GM19452 (cell line): ENCODE measurements around the gene CDKN2D.

ENCODE experiments used
- ATAC-seq: cut with Tn5 transposase; IDR thresholded peaks from one replicate; pipeline ENCODE4 v1.9.1; 2021; ENCODE audit not compliant: unreplicated experiment

The CDKN2D gene

GRCh38 chr19:10568826-10569651, at the start of gene CDKN2D:
Gene CDKN2D, minus strand, starts transcription at chr19:10568979. Its CDS starts 326 bp downstream, at chr19:10568653.
- ATAC-seq, result peak; percentile 59

- no peak for ATAC-seq
Observed at GRCh38 chr19:10617409-10618121, 48.8 kb upstream of the CDKN2D start.

GRCh38 chr19:10615429-10616023, 46.7 kb upstream of the CDKN2D start:
- no peak for ATAC-seq

GRCh38 chr19:10612499-10613119, 43.8 kb upstream of the CDKN2D start:
- no peak for ATAC-seq

- ATAC-seq, result no peak
Observed at GRCh38 chr19:10611907-10612306, 43.1 kb upstream of the CDKN2D start.

- peak; percentile 8 for ATAC-seq
Observed at GRCh38 chr19:10604460-10604980, 35.7 kb upstream of the CDKN2D start.

GRCh38 chr19:10603873-10604459, 35.2 kb upstream of the CDKN2D start:
- ATAC-seq, result peak; percentile 22

- ATAC-seq, result peak; percentile 44
Observed at GRCh38 chr19:10603084-10603872, 34.5 kb upstream of the CDKN2D start.

GRCh38 chr19:10602330-10603083, 33.7 kb upstream of the CDKN2D start:
- peak; percentile 52 for ATAC-seq

- no peak for ATAC-seq
Observed at GRCh38 chr19:10601999-10602329, 33.2 kb upstream of the CDKN2D start.

GRCh38 chr19:10600149-10600548, 31.4 kb upstream of the CDKN2D start:
- ATAC-seq, result no peak

- ATAC-seq, result peak; percentile 53
Observed at GRCh38 chr19:10593820-10594637, 25.2 kb upstream of the CDKN2D start.

GRCh38 chr19:10593148-10593547, 24.4 kb upstream of the CDKN2D start:
- no peak for ATAC-seq

- no peak for ATAC-seq
Observed at GRCh38 chr19:10587839-10588150, 19.0 kb upstream of the CDKN2D start.

- no peak for ATAC-seq
Observed at GRCh38 chr19:10587022-10587838, 18.5 kb upstream of the CDKN2D start, which contains the start of gene AP1M2. Gene AP1M2, minus strand, starts transcription at chr19:10587312. Its CDS starts 81 bp downstream, at chr19:10587231.

- no peak for ATAC-seq
Observed at GRCh38 chr19:10586396-10586795, 17.6 kb upstream of the CDKN2D start.

GRCh38 chr19:10583036-10583776, 14.4 kb upstream of the CDKN2D start:
- no peak for ATAC-seq
